ENCODE data around the gene ATP8A1.
"Not testable (repeated sequence)": the region's sequence is repeated elsewhere in the genome, so short reads cannot be mapped to it uniquely, and the experiment has no call there.

DNA sequence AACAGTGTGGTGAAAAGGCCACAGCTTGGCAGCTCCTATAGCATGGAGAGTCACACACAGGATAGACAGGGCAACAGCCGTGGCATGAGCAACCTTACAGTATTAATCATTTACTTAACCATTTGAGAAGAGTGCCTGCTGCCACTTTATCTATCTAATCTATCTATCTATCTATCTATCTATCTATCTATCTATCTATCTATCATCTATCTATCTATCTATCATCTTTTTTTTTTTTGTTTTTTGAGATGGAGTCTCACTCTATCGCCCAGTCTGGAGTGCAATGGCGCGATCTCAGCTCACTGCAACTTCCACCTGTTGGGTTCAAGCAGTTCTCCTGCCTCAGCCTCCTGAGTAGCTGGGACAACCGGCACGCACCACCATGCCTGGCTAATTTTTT lies 284.6 kb downstream of the ATP8A1 start:
- TF ChIP-seq, protein P1, sequence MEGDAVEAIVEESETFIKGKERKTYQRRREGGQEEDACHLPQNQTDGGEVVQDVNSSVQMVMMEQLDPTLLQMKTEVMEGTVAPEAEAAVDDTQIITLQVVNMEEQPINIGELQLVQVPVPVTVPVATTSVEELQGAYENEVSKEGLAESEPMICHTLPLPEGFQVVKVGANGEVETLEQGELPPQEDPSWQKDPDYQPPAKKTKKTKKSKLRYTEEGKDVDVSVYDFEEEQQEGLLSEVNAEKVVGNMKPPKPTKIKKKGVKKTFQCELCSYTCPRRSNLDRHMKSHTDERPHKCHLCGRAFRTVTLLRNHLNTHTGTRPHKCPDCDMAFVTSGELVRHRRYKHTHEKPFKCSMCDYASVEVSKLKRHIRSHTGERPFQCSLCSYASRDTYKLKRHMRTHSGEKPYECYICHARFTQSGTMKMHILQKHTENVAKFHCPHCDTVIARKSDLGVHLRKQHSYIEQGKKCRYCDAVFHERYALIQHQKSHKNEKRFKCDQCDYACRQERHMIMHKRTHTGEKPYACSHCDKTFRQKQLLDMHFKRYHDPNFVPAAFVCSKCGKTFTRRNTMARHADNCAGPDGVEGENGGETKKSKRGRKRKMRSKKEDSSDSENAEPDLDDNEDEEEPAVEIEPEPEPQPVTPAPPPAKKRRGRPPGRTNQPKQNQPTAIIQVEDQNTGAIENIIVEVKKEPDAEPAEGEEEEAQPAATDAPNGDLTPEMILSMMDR (IDR thresholded peaks at IDR 0.05), result not testable (repeated sequence)
- TF ChIP-seq POLR2AphosphoS5 (IDR thresholded peaks at IDR 0.05); POLR2A (IDR thresholded peaks at IDR 0.05; ENCODE audit: low read depth); EP300 (IDR thresholded peaks at IDR 0.05): not testable (repeated sequence)

All from esophagus muscularis mucosa (tissue), 4 donors.